LNCaP clone FGC (cell line): Measurements from ENCODE around the gene IRF9.
"Not testable (repeated sequence)": the region's sequence is repeated elsewhere in the genome, so short reads cannot be mapped to it uniquely, and the experiment has no call there.

Experiments used
- DNase-seq: peaks from one replicate; pipeline ENCODE4 v3.0.0-alpha.2; 2011; ENCODE audit warnings: low read depth
- H3K4me3 ChIP-seq: 2 replicates; pipeline ENCODE4 v1.5.1; 2011; ENCODE audit warnings: mild to moderate bottlenecking, low read depth, low read length, control low read depth
- TF ChIP-seq, protein P1 (sequence below): IDR thresholded peaks from 2 replicates; pipeline ENCODE4 v1.5.1; 2012; ENCODE audit warnings: mild to moderate bottlenecking; ENCODE audit not compliant: control insufficient read depth, insufficient read depth; ENCODE audit errors: extremely low read depth

The IRF9 gene

DNA sequence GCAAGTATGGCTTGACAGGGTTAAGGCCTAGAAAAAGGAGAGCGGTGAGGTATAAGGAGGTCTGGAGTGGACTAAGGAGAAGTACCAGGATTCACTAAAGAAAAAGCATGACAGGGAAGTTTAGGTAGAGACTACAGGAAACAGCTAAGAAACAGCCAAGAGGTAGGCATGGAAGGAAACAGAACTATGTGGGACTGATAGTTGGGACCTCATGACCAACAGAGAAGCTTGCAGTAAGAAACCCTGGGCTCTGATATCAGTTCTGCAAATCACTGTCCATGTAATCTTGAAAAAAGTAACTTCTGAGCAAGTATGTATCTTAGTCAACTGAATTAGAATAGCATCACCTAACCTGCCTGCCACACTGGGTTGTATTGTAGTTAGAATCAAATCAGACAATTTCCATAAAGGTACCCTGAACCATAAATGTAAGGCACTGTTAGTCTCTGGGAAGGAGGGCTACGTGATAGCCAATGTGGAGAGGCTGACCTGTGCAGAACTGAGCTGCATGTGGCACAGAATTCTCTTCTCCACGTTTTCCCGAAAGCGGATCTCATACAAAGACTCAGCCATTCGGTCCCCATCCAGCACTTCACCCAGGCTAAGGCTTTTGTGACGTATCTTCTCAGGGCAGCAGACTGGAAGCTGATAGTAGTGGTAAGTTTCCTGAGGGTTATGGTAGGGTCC lies 33.3 kb downstream of the IRF9 start:
- DNase-seq: no peak
- H3K4me3 ChIP-seq: peak overlapping the region; percentile 90
- TF ChIP-seq, protein P1, sequence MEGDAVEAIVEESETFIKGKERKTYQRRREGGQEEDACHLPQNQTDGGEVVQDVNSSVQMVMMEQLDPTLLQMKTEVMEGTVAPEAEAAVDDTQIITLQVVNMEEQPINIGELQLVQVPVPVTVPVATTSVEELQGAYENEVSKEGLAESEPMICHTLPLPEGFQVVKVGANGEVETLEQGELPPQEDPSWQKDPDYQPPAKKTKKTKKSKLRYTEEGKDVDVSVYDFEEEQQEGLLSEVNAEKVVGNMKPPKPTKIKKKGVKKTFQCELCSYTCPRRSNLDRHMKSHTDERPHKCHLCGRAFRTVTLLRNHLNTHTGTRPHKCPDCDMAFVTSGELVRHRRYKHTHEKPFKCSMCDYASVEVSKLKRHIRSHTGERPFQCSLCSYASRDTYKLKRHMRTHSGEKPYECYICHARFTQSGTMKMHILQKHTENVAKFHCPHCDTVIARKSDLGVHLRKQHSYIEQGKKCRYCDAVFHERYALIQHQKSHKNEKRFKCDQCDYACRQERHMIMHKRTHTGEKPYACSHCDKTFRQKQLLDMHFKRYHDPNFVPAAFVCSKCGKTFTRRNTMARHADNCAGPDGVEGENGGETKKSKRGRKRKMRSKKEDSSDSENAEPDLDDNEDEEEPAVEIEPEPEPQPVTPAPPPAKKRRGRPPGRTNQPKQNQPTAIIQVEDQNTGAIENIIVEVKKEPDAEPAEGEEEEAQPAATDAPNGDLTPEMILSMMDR: no peak

DNA sequence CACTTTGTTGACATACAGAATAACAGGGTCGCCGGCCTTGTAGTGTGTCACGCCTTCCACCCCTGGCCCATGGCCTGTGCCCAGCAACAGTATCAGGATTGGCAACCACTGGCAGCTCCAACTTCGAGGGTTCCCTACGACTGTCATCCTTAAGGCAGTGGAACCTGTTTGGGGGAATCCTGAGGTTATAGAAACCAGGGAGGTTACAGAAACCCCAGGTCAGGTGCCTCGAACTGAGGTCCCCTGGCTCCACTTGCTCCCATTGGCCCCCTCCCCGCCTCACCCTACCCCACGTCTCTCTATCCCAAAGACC lies 33.8 kb downstream of the IRF9 start:
- TF ChIP-seq, protein P1: no peak
- H3K4me3 ChIP-seq: peak overlapping the region; percentile 90
- DNase-seq: no peak

DNA sequence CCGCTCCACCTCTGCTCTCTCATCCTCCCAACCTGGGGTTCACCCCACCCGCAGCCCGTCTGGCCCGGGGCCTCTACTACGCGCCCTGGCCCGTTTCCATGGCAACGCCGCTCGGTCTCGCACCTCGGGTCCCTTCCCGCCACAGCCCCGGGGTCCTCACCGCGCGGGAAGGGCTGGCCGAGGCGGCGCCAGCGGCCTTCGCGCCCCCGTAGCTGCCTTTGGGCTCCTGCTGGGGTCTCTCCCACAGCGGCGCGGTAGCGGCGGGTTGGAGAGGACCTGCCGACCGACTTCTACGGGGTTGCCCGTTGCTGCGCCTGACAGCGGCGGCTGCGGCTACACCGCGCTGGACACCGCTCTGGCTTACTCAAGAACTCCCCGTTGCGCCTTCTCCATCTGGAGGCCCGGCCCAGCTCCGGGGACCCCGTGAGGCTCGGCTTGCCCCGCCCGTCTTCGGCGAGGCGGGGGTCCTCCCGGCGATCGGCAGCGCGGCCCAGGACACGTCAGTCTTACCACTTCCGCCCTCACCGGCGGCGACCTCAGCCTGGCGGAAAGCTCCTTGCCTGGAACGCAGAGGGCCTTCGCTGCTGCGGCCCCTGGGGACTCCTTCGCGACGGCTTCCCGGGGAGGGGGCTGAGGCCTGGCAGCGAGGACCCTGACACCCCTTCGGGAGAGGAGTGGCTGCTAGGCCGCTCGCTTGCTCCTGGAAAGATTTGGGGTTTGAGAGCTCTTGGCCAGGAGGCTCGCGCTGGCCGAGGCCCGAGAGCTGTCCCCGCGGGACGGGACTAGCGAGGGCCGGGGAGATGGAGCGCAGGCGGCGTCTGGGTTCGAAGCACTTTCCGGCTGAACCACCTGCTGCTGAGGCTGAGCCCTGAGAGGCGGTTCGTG lies 34.4 kb downstream of the IRF9 start, which contains the start of gene TM9SF1:
Gene TM9SF1 (minus strand): TSS at position 256 of the 885 bp plus-strand sequence. CDS start 422 bp downstream, outside the sequence.
- peak within 1 kb of the TSS; percentile 90 for H3K4me3 ChIP-seq
- DNase-seq: peak; percentile 38
- TF ChIP-seq, protein P1: no peak

DNA sequence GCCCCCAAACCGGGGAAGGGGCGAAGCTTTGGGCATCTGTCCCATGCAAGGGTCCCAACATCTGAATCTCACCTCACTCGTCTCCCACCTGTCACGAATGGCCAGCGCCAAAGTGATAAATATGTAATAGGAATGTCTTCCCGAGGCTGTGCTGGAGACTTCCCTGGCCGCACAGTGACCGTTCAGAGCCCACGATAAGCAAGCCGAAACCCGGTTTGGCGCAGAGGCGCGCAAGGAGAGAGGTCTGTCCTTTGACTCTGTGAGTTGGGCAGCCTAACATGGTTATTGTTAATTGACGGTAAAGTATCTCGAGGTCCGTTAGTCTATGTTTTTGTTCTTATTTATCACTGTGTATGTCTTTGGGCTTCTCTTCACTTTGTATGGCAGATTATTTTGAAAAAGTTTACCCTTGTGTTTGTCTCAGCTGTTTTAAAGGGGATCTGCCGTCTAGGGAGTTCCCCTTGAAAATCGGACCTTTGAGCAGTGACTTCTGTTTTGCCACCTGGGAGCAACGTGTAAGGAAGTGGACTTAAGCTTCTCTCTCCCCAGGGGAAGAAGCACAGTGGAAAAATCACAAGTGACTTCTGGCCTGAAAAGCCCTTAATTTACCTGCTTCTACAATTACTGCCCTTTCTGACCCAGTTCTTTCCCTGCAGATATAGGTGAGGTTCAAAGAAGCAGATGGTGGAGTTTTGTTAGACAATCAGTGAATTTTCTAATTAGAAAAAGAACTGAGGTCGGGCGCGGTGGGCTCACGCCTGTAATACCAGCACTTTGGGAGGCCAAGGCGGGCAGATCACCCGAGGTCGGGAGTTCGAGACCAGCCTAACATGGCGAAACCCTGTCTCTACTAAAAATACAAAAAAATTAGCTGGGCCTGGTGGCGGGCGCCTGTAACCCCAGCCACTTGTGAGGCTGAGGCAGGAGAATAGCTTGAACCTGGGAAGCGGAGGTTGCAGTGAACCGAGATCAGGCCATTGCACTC lies 35.3 kb downstream of the IRF9 start:
- TF ChIP-seq, protein P1: no peak
- no peak for DNase-seq
- H3K4me3 ChIP-seq: peak overlapping the region; percentile 90

DNA sequence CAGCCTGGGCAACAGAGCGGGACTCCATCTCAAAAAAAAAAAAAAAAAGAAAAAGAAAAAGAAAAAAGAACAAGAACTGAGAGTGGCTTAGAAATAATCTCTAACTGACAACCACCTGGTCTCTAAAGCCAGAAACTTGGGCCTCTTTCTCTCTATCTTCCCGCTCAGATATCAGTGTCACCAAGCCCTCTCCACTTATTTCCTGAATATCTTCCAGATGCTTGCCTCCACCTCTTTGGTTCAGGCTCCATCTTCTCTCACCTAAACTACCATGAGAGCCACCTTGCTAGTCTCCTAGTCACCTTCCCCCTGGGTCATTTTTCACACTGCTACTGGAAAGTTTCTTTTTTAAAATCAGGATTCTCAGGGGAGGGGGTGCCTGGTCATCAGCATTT lies 36.0 kb downstream of the IRF9 start:
- TF ChIP-seq, protein P1: no peak
- H3K4me3 ChIP-seq: no peak overlapping the region; the same call in 1 of the 2 replicates
- DNase-seq: no peak

DNA sequence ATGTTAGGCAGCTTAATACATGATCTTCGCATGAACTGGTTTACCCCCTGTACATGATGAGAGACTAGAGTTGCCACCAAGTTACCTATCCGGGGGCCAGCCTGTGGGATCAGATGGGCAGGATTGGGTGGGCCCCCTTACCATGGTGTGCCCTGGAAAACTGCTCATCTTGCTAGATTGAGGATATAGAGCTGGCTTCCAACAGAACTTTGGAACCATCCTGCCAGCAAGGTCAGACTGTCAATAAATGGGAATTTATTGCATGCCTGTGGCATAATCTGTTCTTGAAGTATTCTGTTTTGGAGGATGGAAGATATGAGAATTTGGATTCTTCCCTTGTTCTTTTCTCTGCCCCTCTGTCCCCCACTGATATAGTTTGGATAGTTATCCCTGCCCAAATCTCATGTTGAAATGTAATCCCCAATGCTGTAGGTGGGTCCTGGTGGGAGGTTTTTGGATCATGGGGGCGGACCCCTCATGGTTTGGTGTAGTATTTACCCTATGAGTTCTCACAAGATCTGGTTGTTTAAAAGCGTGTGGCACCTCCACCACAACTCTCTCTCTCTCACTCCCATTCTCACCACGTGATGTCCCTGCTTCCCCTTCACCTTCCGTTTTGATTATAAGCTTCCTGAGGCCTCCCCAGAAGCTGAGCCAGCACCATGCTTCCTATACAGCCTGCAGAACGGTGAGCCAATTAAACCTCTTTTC lies 37.9 kb downstream of the IRF9 start:
- TF ChIP-seq, protein P1: no peak
- DNase-seq: no peak
- no peak overlapping the region for H3K4me3 ChIP-seq

DNA sequence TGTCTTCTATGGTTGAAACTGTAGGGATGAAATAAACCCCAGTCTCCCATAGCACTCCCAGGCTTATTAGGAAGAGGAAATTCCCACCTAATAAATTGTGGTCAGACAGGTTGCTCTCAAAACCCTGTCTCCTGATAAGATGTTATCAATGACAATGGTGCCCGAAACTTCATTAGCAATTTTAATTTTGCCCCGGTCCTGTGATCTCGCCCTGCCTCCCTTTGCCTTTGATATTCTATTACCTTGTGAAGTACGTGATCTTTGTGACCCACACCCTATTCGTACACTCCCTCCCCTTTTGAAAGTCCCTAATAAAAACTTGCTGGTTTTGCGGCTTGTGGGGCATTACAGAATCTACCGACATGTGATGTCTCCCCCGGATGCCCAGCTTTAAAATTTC lies 41.5 kb downstream of the IRF9 start:
- H3K4me3 ChIP-seq, DNase-seq: not testable (repeated sequence)

DNA sequence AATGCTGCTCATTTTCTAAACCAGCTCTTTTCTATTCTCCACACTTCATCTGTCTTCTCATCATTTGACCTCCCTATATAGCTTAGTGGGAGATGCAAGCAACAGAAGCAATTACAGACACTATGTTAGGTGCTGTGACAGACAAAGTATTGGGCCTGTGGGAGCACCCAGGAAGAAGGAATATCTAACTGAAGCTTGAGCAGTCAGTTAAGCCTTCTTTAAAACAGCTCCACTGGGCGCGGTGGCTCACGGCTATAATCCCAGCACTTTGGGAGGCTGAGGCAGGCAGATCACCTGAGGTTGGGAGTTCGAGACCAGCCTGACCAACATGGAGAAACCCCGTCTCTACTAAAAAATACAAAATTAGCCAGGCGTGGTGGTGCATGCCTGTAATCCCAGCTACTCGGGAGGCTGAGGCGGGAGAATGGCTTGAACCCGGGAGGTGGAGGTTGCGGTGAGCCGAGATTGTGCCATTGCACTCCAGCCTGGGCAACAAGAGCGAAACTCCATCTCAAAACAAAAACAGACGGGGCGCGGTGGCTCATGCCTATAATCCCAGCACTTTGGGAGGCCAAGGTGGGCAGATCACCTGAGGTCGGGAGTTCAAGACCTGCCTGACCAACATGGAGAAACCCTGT lies 42.3 kb downstream of the IRF9 start:
- not testable (repeated sequence) for H3K4me3 ChIP-seq, DNase-seq
